Ishikawa (cell line): Measurements from ENCODE around the gene GDAP1L1.

Source experiments
- CEBPB ChIP-seq: IDR thresholded peaks from 2 replicates; pipeline ENCODE4 v1.6.1; 2012
- CREB1 ChIP-seq: IDR thresholded peaks from 2 replicates; pipeline ENCODE4 v1.6.1; 2012; ENCODE audit warnings: low read depth
- EGR1 ChIP-seq: IDR thresholded peaks from 2 replicates; pipeline ENCODE4 v1.6.1; 2012
- EP300 ChIP-seq: IDR thresholded peaks from 2 replicates; pipeline ENCODE4 v1.6.1; 2012; ENCODE audit warnings: borderline replicate concordance
- FOXM1 ChIP-seq: IDR thresholded peaks from 2 replicates; pipeline ENCODE4 v1.6.1; 2012; ENCODE audit warnings: low read depth, borderline replicate concordance
- MAX ChIP-seq: IDR thresholded peaks from 2 replicates; pipeline ENCODE4 v1.6.1; 2012
- NFIC ChIP-seq: IDR thresholded peaks from 2 replicates; pipeline ENCODE4 v1.6.1; 2012
- RAD21 ChIP-seq: IDR thresholded peaks from 2 replicates; pipeline ENCODE4 v1.6.1; 2012; ENCODE audit warnings: low read depth
- REST ChIP-seq: IDR thresholded peaks from 2 replicates; pipeline ENCODE4 v1.6.1; 2012; ENCODE audit warnings: low read depth, mild to moderate bottlenecking
- TAF1 ChIP-seq: IDR thresholded peaks from 2 replicates; pipeline ENCODE4 v1.6.1; 2012; ENCODE audit warnings: low read depth, mild to moderate bottlenecking
- TCF12 ChIP-seq: IDR thresholded peaks from 2 replicates; pipeline ENCODE4 v1.6.1; 2012; ENCODE audit warnings: low read depth
- TEAD4 ChIP-seq: IDR thresholded peaks from 2 replicates; pipeline ENCODE4 v1.6.1; 2012
- USF1 ChIP-seq: IDR thresholded peaks from 2 replicates; pipeline ENCODE4 v1.6.1; 2012
- YY1 ChIP-seq: IDR thresholded peaks from 2 replicates; pipeline ENCODE4 v1.6.1; 2012; ENCODE audit warnings: low read depth
- ZBTB7A ChIP-seq: IDR thresholded peaks from 2 replicates; pipeline ENCODE4 v1.6.1; 2012; ENCODE audit warnings: low read depth

GDAP1L1 gene

GRCh38 chr20:44306927-44307326, 59.8 kb downstream of the GDAP1L1 start:
- TF ChIP-seq USF1 (no peak), RAD21 (no peak), FOXM1 (no peak), EP300 (no peak), REST (no peak), ZBTB7A (no peak), NFIC (no peak)

- TF ChIP-seq TAF1 (no peak), NFIC (no peak), EGR1 (no peak), EP300 (no peak), MAX (no peak), YY1 (no peak), RAD21 (no peak), CEBPB (no peak), TEAD4 (no peak), REST (no peak), USF1 (no peak)
Measured at GRCh38 chr20:44309763-44310663, 62.9 kb downstream of the GDAP1L1 start.

GRCh38 chr20:44310664-44311639, 63.8 kb downstream of the GDAP1L1 start, which contains the start of gene FITM2:
FITM2 (minus strand) TSS chr20:44311202; CDS start chr20:44311148, 54 bp downstream.
- TF ChIP-seq TEAD4: no peak; the same call in none of the 2 replicates
- peak; percentile 71 for TF ChIP-seq YY1
- TF ChIP-seq TAF1: peak; percentile 76
- peak; percentile 75 for TF ChIP-seq RAD21
- TF ChIP-seq CEBPB: no peak
- peak; percentile 83 for TF ChIP-seq MAX
- no peak for TF ChIP-seq REST

GRCh38 chr20:44314870-44315269, 67.8 kb downstream of the GDAP1L1 start:
- TF ChIP-seq EGR1 (no peak), NFIC (no peak), FOXM1 (no peak), TAF1 (no peak), EP300 (no peak), CREB1 (no peak), REST (no peak), CEBPB (no peak), TEAD4 (no peak), RAD21 (no peak), MAX (no peak), ZBTB7A (no peak), TCF12 (no peak), USF1 (no peak), YY1 (no peak)
